Left colon (tissue), 2 donors: ENCODE measurements around the gene POMC. TPM values are rescaled to one million over a fixed set of nuclear protein-coding genes. Genes with fewer than 3 reads are reported as not detected.
"Not testable (repeated sequence)": the region's sequence is repeated elsewhere in the genome, so short reads cannot be mapped to it uniquely, and the experiment has no call there.

Experiments used
- ATAC-seq: fragments of 200-7000 bp; cut with Tn5 transposase; one replicate; pipeline ENCODE4 v1.9.1; 2020; ENCODE audit warnings: mild to moderate bottlenecking, moderate library complexity
- DNase-seq, 2 donors: peaks; one replicate each; pipeline ENCODE4 v3.0.0-alpha.2; 2020
- intact Hi-C, 2 donors: fragments of 100-400 bp; cut with DNase I in 1 of 2; cut with micrococcal nuclease in 1 of 2; formaldehyde crosslinking; loops; one replicate each; pipeline versions ENCODE4 v1.11.2 to v1.14.0; 2022; cut with DNase I, micrococcal nuclease
- long read RNA-seq: library from polyadenylated mRNA; unstranded; transcript quantifications from one replicate; pipeline ENCODE4 v2.0.0, GENCODE V29; 2021
- total RNA-seq, 2 donors: library from RNA; stranded (reverse); fragmentation: NEBNext Ultra II Directional; extraction: Animal tissue kit (Norgen Biotek cat#: 25700); gene quantifications; one replicate each; pipeline ENCODE4 v1.2.1, GENCODE V29; 2021
- donor health status: DM: no; HTN: no; CAD: no.
- donor health status: DM: yes; HTN: yes; CAD: no.

Gene POMC
- under 1 TPM; 0.31 to 0.59 TPM for total RNA-seq
- long read RNA-seq: 0 reads

DNA sequence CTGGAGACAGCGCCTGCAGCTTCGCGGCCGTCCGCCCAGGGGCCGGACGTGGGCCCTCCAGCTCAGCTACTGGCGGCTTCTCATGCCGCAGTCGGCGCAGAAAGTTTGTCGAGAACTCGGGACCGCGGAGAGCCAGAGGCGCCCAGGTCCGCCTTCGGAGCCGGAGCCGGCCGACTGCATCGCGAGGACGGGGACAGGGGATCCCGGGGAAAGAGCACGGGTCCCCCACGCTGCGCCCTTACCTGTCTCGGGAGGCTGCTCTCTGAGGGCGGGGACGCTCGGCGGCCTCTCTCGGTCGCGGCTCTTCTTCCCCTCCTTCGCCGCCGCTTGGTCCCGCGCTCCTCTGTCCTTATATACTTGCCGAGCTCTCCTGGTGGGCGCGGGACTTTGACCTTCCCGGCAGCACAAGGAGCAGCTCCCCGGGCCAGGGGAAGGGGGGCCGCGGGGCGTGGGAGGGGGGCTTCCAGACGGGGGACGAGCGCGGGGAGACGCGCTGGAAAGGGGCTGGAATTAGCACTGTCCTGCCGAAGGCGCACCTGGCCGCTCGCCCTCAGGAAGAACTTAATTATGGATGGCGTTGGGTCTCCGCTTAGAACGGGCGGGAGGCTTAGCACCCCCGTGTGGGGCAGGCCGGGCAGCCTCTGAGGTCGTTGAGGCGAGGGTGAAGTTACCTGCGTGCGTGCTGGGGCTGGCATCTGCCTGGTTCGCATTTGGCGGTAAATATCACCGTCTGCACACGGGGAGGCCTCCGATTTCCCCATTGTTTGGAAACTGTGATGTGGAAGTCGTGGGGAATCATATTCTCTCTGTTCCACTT lies at the start of gene POMC:
Gene POMC (minus strand): TSS at position 325 of the 817 bp plus-strand sequence. CDS start 3,808 bp downstream, outside the sequence.
- peak in 1 of 2 donors; percentile 31 for DNase-seq
- intact Hi-C loops: no loop called here
- ATAC-seq: peak; percentile 63

DNA sequence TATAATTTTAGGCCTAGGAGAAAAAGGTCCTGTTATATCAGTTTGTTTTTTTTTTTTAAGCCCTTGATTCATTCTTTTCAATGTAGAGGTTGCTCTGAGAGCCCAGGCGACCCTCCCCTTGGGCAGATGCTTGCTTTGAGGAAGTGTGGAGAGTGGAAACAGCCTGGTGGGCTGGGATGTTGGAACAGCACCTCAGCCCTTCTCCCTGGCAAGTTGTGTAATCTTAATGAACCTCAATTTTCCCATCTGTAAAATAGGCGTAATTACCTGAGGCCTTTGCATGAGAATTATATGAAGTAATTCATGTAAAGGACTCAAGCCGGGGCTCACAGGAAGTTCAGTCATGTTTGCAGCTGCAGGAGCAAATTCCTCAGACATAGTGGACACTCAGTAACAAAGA lies 49.7 kb upstream of the POMC start:
- DNase-seq: no peak
- intact Hi-C loops: no loop called here
- ATAC-seq: no peak

GRCh38 chr2:25215948-25216679 lies 47.7 kb upstream of the POMC start:
- peak; percentile 80 for ATAC-seq
- DNase-seq: peak; percentile 72 to 82
- intact Hi-C loops: no loop called here

- DNase-seq (no peak), ATAC-seq (no peak)
- intact Hi-C loops: no loop called here
Measured at GRCh38 chr2:25215232-25215631, 46.9 kb upstream of the POMC start.

DNA sequence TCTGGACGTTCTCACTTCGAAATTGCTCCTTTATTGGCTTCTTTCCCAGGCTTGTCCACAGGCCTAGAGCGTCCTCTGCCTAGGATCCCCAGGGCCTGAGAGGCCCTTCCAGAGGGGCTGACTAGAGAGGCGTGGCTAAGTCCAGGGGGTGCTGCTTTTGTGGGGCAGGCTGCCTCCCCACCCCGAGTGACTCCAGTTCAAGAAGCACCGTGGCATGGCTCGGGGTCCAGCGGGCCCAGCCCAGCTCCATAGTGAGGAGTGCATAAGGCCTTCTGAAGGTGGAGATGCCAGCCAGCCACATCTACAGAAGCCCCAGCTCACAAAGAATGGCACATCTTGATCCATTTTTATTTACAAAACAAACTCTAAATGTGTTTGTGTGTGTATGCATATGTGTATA lies 44.8 kb upstream of the POMC start:
- intact Hi-C loops: no loop called here
- DNase-seq (no peak), ATAC-seq (no peak)

DNA sequence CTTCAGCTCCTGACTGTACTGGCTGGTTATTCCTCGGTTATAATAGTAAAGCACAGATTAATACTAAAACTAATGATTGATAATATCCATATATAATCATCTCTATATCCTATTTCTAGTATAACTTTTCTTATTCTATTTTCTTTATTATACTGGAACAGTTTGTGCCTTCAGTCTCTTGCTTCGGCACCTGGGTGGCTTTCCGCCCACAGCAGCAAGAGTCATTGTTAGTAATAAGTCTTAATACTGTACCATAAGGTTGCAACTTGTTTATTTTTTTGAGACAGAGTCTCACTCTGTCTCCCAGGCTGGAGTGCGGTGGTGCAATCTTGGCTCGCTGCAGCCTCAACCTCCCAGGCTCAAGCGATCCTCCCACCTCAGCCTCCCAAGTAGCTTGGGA lies 42.5 kb upstream of the POMC start:
- ATAC-seq, DNase-seq, intact Hi-C loops: not testable (repeated sequence)

DNA sequence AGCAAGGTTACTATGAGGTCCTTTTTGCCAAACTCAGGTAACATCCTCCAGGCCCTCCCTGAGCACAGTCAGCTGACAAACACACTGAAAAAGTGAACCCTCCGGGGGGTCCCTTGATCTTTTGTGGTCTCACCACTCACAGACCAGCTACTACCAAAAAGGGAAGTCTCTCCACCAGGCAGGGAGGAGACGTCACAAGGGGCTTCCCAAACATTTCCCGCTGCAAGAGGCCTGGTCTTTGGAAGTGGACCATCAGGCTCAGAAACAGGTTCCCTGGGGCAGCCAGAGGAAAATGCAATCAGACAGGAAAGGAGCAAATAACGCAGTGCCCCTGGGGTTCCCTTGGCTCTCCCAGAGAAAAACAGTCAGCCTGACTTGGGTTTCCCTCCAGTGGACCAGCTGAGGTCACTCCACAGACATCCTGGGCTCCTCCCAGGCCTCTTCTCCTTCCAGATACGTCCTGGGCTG lies 38.7 kb upstream of the POMC start:
- DNase-seq (no peak), ATAC-seq (no peak)
- intact Hi-C loops: no loop called here

DNA sequence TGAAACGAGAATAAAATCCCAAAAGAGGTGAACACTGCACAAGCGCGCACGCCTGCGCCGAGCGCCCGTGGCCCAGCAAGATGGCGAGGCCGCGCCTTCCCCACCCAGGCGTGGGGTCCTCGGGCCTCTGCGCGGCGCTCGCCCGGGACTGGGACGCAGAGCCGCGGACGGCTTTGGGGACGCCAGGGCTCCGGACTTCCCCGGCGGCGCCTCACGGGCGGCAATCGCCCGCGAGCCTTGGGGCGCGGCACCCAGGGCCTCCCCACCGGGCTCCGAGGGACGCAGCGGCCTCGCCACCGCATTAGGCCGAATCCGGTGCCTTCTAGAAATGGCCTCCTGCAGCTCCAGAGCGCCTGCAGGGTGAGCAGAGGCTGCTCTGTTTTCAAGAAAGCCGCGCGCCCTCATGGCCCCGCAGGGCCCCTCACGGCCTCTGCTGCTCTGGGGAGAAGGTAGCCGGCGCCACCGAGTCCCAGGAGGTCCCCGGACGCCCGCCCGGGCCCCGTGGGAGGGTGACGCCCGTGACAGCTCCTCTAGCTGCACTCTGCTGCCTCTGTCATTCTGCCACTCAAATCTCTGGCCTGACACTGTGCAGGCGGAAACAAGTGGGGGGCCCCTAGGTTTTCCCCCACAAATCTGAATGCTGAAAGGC lies 35.9 kb upstream of the POMC start:
- intact Hi-C loops: no loop called here
- no peak for DNase-seq
- ATAC-seq: no peak

- ATAC-seq: no peak
- DNase-seq: no peak
- intact Hi-C loops: no loop called here
Measured at GRCh38 chr2:25202275-25202674, 33.9 kb upstream of the POMC start.

GRCh38 chr2:25201794-25202193 lies 33.4 kb upstream of the POMC start:
- intact Hi-C loops: no loop called here
- no peak for DNase-seq
- ATAC-seq: no peak

DNA sequence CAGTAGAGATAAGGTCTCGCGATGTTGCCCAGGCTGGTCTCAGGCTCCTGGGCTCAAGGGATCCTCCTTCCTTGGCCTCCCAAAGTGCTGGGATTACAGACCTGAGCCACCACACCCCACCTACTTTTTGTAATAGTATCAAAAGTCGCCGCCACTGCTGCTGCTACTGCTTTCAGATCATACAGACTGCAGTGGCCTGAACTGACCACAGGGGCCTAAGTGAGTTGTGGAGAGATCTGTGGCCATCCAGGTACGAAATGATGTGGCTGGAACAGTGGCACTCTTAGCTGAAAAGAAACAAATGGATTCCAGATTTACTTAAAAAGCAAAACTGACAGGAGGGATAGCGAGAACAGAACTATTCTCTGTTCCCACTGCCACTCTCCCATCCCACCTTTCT lies 32.9 kb upstream of the POMC start:
- intact Hi-C loops: no loop called here

GRCh38 chr2:25198576-25198975 lies 30.2 kb upstream of the POMC start:
- no peak for DNase-seq
- intact Hi-C loops: no loop called here
- no peak for ATAC-seq

More for the DNA sequence above, 32.9 kb upstream of the POMC start:
- no peak for DNase-seq
- ATAC-seq: no peak

- ATAC-seq: no peak
- intact Hi-C loops: no loop called here
- no peak for DNase-seq
Measured at GRCh38 chr2:25198209-25198525, 29.8 kb upstream of the POMC start.

- ATAC-seq (peak; percentile 22), DNase-seq (no peak)
- intact Hi-C loops: no loop called here
Measured at GRCh38 chr2:25197336-25198208, 29.2 kb upstream of the POMC start.

DNA sequence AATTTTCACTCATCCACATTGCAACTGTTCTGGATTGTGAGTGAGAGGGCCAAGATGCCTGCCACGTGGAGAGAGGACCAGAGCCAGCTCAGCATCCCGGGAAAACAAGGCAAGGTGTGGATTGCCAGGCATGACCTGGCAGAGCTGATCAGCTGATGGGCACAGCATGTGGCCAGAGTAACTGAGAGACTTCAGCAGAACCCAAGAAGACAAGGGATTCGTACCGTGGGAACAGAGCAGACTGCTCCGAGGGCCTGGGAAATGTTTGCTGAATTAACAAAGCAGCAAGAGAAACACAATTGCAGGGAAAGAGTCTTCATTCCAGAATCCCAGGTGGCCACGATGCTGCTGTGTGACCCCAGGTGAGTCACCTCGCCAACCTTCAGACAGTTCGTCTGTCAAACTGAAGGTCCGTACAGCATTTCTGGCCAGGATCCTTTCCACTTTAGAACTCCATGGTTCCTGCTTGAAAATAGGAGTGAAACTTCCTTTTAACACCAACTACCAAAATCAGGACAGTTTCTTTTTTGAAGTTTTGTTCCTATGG lies 26.3 kb upstream of the POMC start:
- DNase-seq (no peak), ATAC-seq (no peak)
- intact Hi-C loops: no loop called here

DNA sequence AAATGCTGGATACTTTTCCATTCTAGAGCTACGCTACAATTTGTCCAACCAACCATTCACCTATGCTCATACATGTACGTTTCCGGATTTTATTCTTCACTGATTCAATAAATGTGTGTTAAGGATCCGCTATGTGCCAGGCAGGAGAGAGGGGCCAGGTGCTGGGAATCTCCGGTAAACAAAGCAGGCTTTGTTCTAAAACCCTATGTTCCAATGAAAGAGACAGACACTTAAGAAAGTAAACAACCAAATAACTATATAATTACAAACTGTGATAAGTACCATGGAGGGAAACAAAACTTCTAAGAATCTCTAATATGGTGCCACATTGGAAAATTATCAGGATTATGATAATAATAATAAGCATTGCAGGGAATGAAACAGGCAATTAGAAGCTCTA lies 22.2 kb upstream of the POMC start:
- no peak for ATAC-seq
- intact Hi-C loops: no loop called here
- DNase-seq: no peak

DNA sequence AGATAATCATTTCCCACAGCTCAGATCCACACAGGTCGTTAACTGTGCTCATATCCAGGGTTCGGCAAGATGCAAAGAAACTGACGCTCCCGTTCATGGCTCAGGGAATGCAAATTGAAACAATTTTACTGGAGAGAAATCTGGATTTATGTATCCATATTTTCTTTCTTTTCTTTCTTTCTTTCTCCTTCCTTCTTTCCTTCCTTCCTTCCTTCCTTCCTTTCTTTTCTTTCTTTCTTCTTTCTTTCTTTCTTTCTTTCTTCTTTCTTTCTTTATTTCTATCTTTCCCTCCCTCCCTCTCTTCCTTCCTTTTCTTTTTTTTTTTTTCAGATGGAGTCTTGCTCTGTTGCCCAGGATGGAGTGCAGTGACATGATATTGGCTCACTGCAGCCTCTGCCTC lies 20.0 kb upstream of the POMC start:
- DNase-seq: no peak
- ATAC-seq: no peak
- intact Hi-C loops: no loop called here

DNA sequence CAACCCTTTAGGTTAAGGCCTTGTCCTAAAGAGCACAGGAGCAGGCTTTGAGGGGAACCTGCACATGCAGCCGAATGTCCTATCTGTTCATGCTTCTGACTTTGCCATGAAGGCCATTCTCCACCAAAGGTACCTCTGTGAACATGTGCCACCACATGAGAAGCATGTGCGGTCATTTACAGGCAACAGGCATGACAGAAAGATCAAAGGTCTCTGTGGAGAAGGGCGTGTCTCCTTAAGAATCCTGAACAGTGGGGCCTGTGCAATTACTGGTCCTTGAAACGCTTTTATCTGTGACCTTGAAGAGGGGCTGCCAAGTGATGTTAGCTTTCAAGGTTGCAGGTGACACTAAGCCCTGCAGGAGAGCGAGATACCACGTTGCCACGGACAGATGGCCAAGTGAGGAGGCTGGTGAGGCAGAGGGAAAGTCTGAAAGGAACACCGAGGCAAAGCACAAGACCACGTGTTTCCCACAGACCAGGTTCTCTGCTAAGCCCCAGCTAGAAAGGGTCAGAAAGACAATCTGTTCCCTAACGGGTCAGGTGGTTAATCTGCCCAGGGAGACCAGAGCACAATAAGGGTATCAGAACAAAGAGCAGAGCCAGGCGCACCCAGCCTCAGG lies 19.5 kb upstream of the POMC start:
- ATAC-seq: peak; percentile 83
- intact Hi-C loops: no loop called here
- no peak for DNase-seq
